Gastrocnemius medialis (tissue), 4 donors: ENCODE data around the gene TMEM35B.

Source experiments
- POLR2A ChIP-seq, 2 donors: fragments of 450-650 bp; IDR thresholded peaks; one replicate each; pipeline ENCODE4 v1.6.1; 2017; ENCODE audit warnings: antibody characterized with exemption in 2 of 2, mild to moderate bottlenecking in 2 of 2, moderate library complexity in 2 of 2
- TF ChIP-seq, protein P1 (sequence below), 5 experiments: fragments of 450-650 bp in 3 of 5; fragments of 200-600 bp in 2 of 5; sonication (generic) in 2 of 5; IDR thresholded peaks in 4 of 5; conservative IDR thresholded peaks in 1 of 5; 1 replicate in 4 of 5; 2 replicates in 1 of 5; pipeline ENCODE4 v1.5.1; 2016 to 2019; ENCODE audit warnings: antibody characterized with exemption in 5 of 5, mild to moderate bottlenecking in 3 of 5, moderate library complexity in 3 of 5

DNA sequence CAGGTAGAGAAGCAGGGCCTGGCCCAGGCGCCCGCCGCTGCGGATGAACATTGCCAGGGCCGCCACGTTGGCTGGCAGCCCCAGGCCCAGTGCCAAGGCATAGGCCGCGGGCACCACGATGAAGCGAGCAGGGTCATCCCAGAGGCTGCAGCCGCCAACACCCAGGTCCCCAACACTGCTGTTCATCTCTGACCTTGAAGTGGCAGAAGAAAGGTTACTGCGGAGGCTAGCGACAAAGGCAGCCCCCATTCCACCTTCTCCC, 8.0 kb downstream of the TMEM35B start:
- TF ChIP-seq, protein P1, sequence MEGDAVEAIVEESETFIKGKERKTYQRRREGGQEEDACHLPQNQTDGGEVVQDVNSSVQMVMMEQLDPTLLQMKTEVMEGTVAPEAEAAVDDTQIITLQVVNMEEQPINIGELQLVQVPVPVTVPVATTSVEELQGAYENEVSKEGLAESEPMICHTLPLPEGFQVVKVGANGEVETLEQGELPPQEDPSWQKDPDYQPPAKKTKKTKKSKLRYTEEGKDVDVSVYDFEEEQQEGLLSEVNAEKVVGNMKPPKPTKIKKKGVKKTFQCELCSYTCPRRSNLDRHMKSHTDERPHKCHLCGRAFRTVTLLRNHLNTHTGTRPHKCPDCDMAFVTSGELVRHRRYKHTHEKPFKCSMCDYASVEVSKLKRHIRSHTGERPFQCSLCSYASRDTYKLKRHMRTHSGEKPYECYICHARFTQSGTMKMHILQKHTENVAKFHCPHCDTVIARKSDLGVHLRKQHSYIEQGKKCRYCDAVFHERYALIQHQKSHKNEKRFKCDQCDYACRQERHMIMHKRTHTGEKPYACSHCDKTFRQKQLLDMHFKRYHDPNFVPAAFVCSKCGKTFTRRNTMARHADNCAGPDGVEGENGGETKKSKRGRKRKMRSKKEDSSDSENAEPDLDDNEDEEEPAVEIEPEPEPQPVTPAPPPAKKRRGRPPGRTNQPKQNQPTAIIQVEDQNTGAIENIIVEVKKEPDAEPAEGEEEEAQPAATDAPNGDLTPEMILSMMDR (IDR thresholded peaks at IDR 0.05 in 4 of 5, conservative IDR thresholded peaks at IDR 0.05 in 1 of 5): no peak
- TF ChIP-seq POLR2A (IDR thresholded peaks at IDR 0.05): no peak
